A549 (cell line): ENCODE measurements around the gene TEAD2.

Experiments used
- CEBPB ChIP-seq, 2 experiments: fragments of >200 bp in 1 of 2; sonication (Bioruptor Twin) in 1 of 2; formaldehyde crosslinking in 1 of 2; IDR thresholded peaks; 2 replicates each; pipeline ENCODE4 v1.6.1; 2012 to 2016
- CTCF ChIP-seq: fragments of >200 bp; sonication (Bioruptor Twin); formaldehyde crosslinking; IDR thresholded peaks from 3 replicates; pipeline ENCODE4 v1.5.1; 2016
- GATA3 ChIP-seq: IDR thresholded peaks from 2 replicates; pipeline ENCODE4 v1.6.1; 2012; ENCODE audit warnings: borderline replicate concordance
- JUN ChIP-seq, 2 experiments: fragments of >200 bp; sonication (Bioruptor Twin); formaldehyde crosslinking; IDR thresholded peaks; 2 replicates in 1 of 2; 3 replicates in 1 of 2; pipeline ENCODE4 v1.6.1; 2016 to 2017
- JUNB ChIP-seq: fragments of >200 bp; sonication (Bioruptor Twin); formaldehyde crosslinking; IDR thresholded peaks from 2 replicates; pipeline ENCODE4 v1.6.1; 2016
- KDM1A ChIP-seq: fragments of 200-600 bp; sonication (generic); IDR thresholded peaks from 2 replicates; pipeline ENCODE4 v1.6.1; 2016; ENCODE audit warnings: low read depth, mild to moderate bottlenecking
- MYC ChIP-seq: IDR thresholded peaks from 2 replicates; pipeline ENCODE4 v1.6.1; 2012; ENCODE audit warnings: mild to moderate bottlenecking, inconsistent platforms, low read length, improper control_type of control experiment, borderline replicate concordance
- NR3C1 ChIP-seq: fragments of >200 bp; sonication (Bioruptor Twin); formaldehyde crosslinking; IDR thresholded peaks from 3 replicates; pipeline ENCODE4 v1.6.1; 2017
- PBX3 ChIP-seq: IDR thresholded peaks from 2 replicates; pipeline ENCODE4 v1.6.1; 2012
- PHF8 ChIP-seq: fragments of 200-600 bp; sonication (generic); IDR thresholded peaks from 2 replicates; pipeline ENCODE4 v1.6.1; 2016; ENCODE audit warnings: low read depth, mild to moderate bottlenecking, antibody characterized with exemption, moderate library complexity, borderline replicate concordance
- POLR2A ChIP-seq: IDR thresholded peaks from 2 replicates; pipeline ENCODE4 v1.6.1; 2012; ENCODE audit warnings: mild to moderate bottlenecking, low read length
- RARB ChIP-seq: fragments of 250-450 bp; sonication (Bioruptor Pico); IDR thresholded peaks from 2 replicates; pipeline ENCODE4 v1.8.0; 2021; ENCODE audit warnings: mild to moderate bottlenecking, moderate library complexity
- REST ChIP-seq: fragments of 200-600 bp; sonication (generic); IDR thresholded peaks from 2 replicates; pipeline ENCODE4 v1.6.1; 2016; ENCODE audit warnings: antibody characterized with exemption, mild to moderate bottlenecking, moderate library complexity

GRCh38 chr19:49301866-49302252 lies 60.4 kb downstream of the TEAD2 start:
- TF ChIP-seq CTCF (no peak), MYC (no peak), JUNB (no peak), PBX3 (no peak), KDM1A (no peak), RARB (CRISPR knock-in tag) (no peak), JUN (IDR thresholded peaks at IDR 0.05) (no peak), POLR2A (no peak), GATA3 (no peak), CEBPB (IDR thresholded peaks at IDR 0.05) (no peak), REST (no peak), NR3C1 (no peak), PHF8 (no peak)
